Measurements from ENCODE around the gene SORT1. TPM values are rescaled to one million over a fixed set of nuclear protein-coding genes. Genes with fewer than 3 reads are reported as not detected.
"Not testable (repeated sequence)": the region's sequence is repeated elsewhere in the genome, so short reads cannot be mapped to it uniquely, and the experiment has no call there.

The SORT1 gene
- total RNA-seq, 6 experiments from 2014 or later: 3.2 to 30.3 (median 13.7) TPM

DNA sequence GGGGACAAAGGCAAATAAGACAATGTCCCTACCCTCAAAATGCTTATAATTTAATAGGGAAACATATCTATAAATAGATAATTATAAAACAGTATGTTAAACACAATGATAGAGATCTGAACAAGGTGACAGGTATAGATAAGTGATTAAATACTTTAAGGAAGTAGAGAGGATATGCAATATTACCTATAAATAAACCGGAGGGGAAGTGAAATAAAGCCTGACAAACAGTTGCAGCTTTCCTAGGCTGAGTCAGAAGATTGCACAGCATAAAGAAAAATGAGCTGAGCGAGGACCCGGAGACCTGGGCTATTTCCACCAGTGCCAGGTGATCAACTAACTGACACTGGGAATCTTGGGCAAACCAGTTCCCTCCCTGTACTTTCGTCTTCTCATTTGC lies 103.2 kb downstream of the SORT1 start:
- Histone ChIP-seq H3K4me1 (no peaks in the 10 kb centered on the region), H3K27ac (no peak overlapping the region), H3K36me3 (no peaks in the 10 kb centered on the region), H3K9me3 (no peaks in the 10 kb centered on the region), H3K4me3 (no peak overlapping the region), H3K27me3 (no peaks in the 10 kb centered on the region)
- intact Hi-C loops (cut with DNase I): no loop called here
- DNase-seq: no peak
- ATAC-seq: no peak
- 30% methylated on average over 4 of the region's 4 CpGs for WGBS (ENCODE audit: insufficient coverage, low coverage, low lambda C conversion rate, missing lambda C conversion rate)
- TF ChIP-seq, protein P1, sequence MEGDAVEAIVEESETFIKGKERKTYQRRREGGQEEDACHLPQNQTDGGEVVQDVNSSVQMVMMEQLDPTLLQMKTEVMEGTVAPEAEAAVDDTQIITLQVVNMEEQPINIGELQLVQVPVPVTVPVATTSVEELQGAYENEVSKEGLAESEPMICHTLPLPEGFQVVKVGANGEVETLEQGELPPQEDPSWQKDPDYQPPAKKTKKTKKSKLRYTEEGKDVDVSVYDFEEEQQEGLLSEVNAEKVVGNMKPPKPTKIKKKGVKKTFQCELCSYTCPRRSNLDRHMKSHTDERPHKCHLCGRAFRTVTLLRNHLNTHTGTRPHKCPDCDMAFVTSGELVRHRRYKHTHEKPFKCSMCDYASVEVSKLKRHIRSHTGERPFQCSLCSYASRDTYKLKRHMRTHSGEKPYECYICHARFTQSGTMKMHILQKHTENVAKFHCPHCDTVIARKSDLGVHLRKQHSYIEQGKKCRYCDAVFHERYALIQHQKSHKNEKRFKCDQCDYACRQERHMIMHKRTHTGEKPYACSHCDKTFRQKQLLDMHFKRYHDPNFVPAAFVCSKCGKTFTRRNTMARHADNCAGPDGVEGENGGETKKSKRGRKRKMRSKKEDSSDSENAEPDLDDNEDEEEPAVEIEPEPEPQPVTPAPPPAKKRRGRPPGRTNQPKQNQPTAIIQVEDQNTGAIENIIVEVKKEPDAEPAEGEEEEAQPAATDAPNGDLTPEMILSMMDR (IDR thresholded peaks at IDR 0.05): no peak
- no peak for TF ChIP-seq POLR2A (IDR thresholded peaks at IDR 0.05)

DNA sequence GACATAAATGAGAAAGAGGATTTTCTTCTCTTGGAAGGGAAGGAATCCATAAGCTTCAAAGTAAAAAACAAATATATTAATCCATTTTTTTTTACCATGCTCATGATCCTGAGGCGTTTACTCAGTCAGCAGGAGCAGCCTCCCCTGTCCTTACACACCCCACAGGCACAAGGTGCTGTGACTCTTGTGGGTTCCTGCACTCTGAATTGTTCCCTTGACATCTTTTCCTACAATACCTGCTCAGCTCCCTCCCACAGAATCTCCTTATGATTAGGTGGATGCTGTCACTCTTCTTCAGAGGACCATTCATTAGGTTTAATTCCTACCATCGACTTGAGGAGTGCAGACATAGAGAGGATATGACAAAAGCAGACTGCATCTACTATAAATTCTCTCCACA lies 104.7 kb downstream of the SORT1 start:
- WGBS (ENCODE audit: insufficient coverage, low coverage, low lambda C conversion rate, missing lambda C conversion rate): 88% methylated on average over 2 of the region's 2 CpGs
- TF ChIP-seq, protein P1 (IDR thresholded peaks at IDR 0.05): no peak
- TF ChIP-seq POLR2A (IDR thresholded peaks at IDR 0.05): no peak
- intact Hi-C loops (cut with DNase I): no loop called here
- Histone ChIP-seq H3K4me1 (no peaks in the 10 kb centered on the region), H3K27ac (no peak overlapping the region), H3K9me3 (no peaks in the 10 kb centered on the region), H3K4me3 (no peak overlapping the region), H3K36me3 (no peaks in the 10 kb centered on the region), H3K27me3 (no peaks in the 10 kb centered on the region)
- no peak for ATAC-seq
- no peak for DNase-seq

DNA sequence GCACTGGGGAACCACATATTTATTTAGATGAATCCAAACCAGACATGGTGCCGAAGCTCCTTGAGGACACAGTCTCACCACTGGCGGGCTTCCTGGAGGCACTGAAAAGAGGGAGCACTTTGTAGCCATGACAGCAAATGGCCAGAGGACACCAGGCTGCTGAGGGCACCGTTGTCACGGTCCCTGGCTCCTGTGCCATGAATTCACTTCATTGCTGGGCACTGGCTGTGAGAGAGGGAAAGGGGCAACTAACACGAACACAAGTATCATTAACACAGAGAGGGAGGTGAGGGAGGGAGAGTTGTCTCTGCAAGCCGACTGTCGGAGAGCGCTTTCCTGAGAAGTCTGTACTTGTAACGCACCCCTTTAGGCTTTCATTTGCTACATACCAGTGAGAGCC lies 105.4 kb downstream of the SORT1 start:
- no peaks in the 10 kb centered on the region for H3K9me3 ChIP-seq
- no peaks in the 10 kb centered on the region for H3K36me3 ChIP-seq
- no peak overlapping the region for H3K27ac ChIP-seq
- ATAC-seq: no peak
- WGBS (ENCODE audit: insufficient coverage, low coverage, low lambda C conversion rate, missing lambda C conversion rate): 70% methylated on average over 4 of the region's 9 CpGs
- TF ChIP-seq, protein P1 (IDR thresholded peaks at IDR 0.05): no peak
- no peak for TF ChIP-seq POLR2A (IDR thresholded peaks at IDR 0.05)
- intact Hi-C loops (cut with DNase I): no loop called here
- no peaks in the 10 kb centered on the region for H3K4me1 ChIP-seq
- no peak overlapping the region for H3K4me3 ChIP-seq
- no peak for DNase-seq
- H3K27me3 ChIP-seq: no peaks in the 10 kb centered on the region

DNA sequence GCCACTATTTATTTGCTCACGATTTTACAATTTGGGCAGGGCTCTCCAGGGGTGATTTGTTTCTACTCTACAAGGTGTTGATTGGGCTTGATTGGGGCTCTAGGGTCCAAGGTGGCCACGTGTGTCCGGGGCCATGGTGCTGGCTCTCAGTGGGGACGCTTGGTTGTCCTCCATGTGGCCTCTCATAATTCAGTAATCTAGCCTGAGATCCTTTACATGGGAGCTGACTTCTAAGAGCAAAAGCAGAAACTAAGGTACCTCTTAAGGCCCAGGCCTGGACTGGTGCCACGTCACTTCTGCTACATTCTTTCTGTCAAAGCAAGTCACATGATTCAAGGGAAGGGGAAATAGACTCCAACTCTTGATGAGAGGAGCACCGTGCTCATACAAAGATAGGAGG lies 106.7 kb downstream of the SORT1 start:
- intact Hi-C loops (cut with DNase I): no loop called here
- H3K27ac ChIP-seq: no peak overlapping the region
- H3K36me3 ChIP-seq: no peaks in the 10 kb centered on the region
- DNase-seq (no peak), ATAC-seq (no peak)
- H3K4me3 ChIP-seq: no peak overlapping the region
- H3K27me3 ChIP-seq: no peaks in the 10 kb centered on the region
- TF ChIP-seq, protein P1 (IDR thresholded peaks at IDR 0.05): no peak
- no peak for TF ChIP-seq POLR2A (IDR thresholded peaks at IDR 0.05)
- no peaks in the 10 kb centered on the region for H3K4me1 ChIP-seq
- H3K9me3 ChIP-seq: no peaks in the 10 kb centered on the region
- 31% methylated on average over 3 of the region's 6 CpGs for WGBS (ENCODE audit: insufficient coverage, low coverage, low lambda C conversion rate, missing lambda C conversion rate)

DNA sequence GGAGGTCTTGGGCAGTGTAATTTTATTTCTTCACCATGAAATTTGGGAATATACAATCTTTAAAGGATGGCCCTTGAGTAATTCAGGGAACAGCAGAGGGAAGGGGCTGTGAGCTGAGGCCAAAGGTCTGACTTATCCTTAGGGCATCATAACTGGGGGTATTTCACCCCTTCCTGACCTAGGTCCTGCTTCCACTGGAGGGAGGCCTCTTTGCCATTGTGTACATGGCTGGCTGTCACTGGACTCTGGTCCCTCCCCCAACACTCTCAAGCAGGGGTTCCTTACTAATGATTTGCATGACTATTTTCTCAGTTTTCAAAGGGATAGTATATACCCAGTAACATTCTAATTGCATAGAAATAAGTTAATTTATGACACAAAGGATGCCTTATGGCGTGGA lies 107.6 kb downstream of the SORT1 start:
- 100% methylated on average over 1 of the region's 1 CpG for WGBS (ENCODE audit: insufficient coverage, low coverage, low lambda C conversion rate, missing lambda C conversion rate)
- intact Hi-C loops (cut with DNase I): no loop called here
- no peak overlapping the region for H3K27ac ChIP-seq
- DNase-seq (no peak), ATAC-seq (no peak)
- H3K9me3 ChIP-seq: no peaks in the 10 kb centered on the region
- no peaks in the 10 kb centered on the region for H3K36me3 ChIP-seq
- no peaks in the 10 kb centered on the region for H3K27me3 ChIP-seq
- H3K4me1 ChIP-seq: no peaks in the 10 kb centered on the region
- TF ChIP-seq POLR2A (IDR thresholded peaks at IDR 0.05): no peak
- TF ChIP-seq, protein P1 (IDR thresholded peaks at IDR 0.05): no peak
- no peak overlapping the region for H3K4me3 ChIP-seq

DNA sequence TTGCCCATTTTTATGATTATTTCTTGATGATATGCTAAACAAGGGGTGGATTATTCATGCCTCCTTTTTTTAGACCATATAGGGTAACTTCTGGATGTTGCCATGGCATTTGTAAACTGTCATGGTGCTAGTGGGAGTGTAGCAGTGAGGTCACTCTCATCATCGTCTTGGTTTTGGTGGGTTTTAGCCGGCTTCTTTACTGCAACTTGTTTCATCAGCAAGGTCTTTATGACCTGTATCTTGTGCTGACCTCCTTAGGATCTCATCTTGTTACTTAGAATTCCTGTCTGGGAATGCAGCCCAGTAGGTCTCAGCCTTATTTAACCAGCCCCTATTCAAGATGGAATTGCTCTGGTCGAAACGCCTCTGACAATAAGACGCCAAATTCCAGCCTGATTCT lies 111.0 kb downstream of the SORT1 start:
- WGBS (ENCODE audit: insufficient coverage, low coverage, low lambda C conversion rate, missing lambda C conversion rate): 92% methylated on average over 5 of the region's 5 CpGs
- H3K27ac ChIP-seq; intact Hi-C loops (cut with DNase I); H3K9me3 ChIP-seq; H3K4me3 ChIP-seq; H3K36me3 ChIP-seq; H3K27me3 ChIP-seq; ATAC-seq; DNase-seq: not testable (repeated sequence)
- H3K4me1 ChIP-seq: peaks cover 0 to 10% (median 3%) of the 10 kb centered on the region in 4 donors
